IMR-90 (cell line): ENCODE measurements around the gene DNAJC6. TPM values are rescaled to one million over a fixed set of nuclear protein-coding genes. Genes with fewer than 3 reads are reported as not detected.
A peak's percentile ranks its signal among the peaks of the same experiment; 100 is the strongest.

Experiments
- ATAC-seq: fragments of 200-7000 bp; cut with Tn5 transposase; 2 replicates; pipeline ENCODE4 v1.9.1; 2020; ENCODE audit warnings: low read depth, mild to moderate bottlenecking, moderate library complexity
- BruUV-seq: library from RNA; stranded (reverse); fragments of 400-500 nt; replicated peaks from 2 replicates; lab custom pipeline; 2021; lab: Mats Ljungman, UMichigan
- CTCF ChIA-PET: fragments of 300-600 bp; formaldehyde crosslinking; extraction: SDS; loops from one replicate; lab custom pipeline; 2021; ENCODE audit warnings: antibody characterized with exemption; lab: Yijun Ruan, JAX
- POLR2A ChIA-PET: fragments of 300-600 bp; sonication (Branson Sonifier 250); formaldehyde crosslinking; loops from one replicate; lab custom pipeline; 2022; ENCODE audit warnings: antibody characterized with exemption; ENCODE audit not compliant: unreplicated experiment; lab: Charles Lee
- DNase-seq: peaks from one replicate; pipeline ENCODE4 v3.0.0; 2013
- H2AFZ ChIP-seq: replicated peaks from 2 replicates; pipeline ENCODE3; 2013; ENCODE audit warnings: low read length, mild to moderate bottlenecking; ENCODE audit not compliant: poor library complexity
- H2AK5ac ChIP-seq: 2 replicates; pipeline ENCODE4 v1.6.1; 2013; ENCODE audit warnings: low read depth, low read length, inconsistent platforms
- H2AK9ac ChIP-seq: replicated peaks from 2 replicates; pipeline ENCODE3; 2013; ENCODE audit warnings: mild to moderate bottlenecking, low read depth, low read length, moderate library complexity; ENCODE audit not compliant: poor library complexity
- H2BK120ac ChIP-seq: 2 replicates; pipeline ENCODE4 v1.6.1; 2013; ENCODE audit warnings: low read depth, low read length, inconsistent platforms
- H2BK15ac ChIP-seq: 3 replicates; pipeline ENCODE4 v1.6.1; 2013; ENCODE audit warnings: low read depth, low read length, inconsistent platforms
- H2BK20ac ChIP-seq: 2 replicates; pipeline ENCODE4 v1.6.1; 2013; ENCODE audit warnings: low read depth, mild to moderate bottlenecking, inconsistent platforms, low read length, moderate library complexity
- H2BK5ac ChIP-seq: 2 replicates; pipeline ENCODE4 v1.6.1; 2013; ENCODE audit warnings: mild to moderate bottlenecking, low read depth, low read length, inconsistent platforms; ENCODE audit not compliant: poor library complexity, severe bottlenecking
- H3K14ac ChIP-seq: replicated peaks from 2 replicates; pipeline ENCODE4 v1.6.1; 2013; ENCODE audit warnings: low read depth, low read length, inconsistent platforms
- H3K18ac ChIP-seq: 2 replicates; pipeline ENCODE4 v1.6.1; 2013; ENCODE audit warnings: low read depth, low read length, control low read depth
- H3K23ac ChIP-seq: 2 replicates; pipeline ENCODE4 v1.6.1; 2013; ENCODE audit warnings: low read depth, low read length, inconsistent platforms
- H3K27ac ChIP-seq: 2 replicates; pipeline ENCODE4 v1.5.1; 2013; ENCODE audit warnings: mild to moderate bottlenecking, control low read depth, low read length; ENCODE audit not compliant: insufficient read depth
- H3K27me3 ChIP-seq: 2 replicates; pipeline ENCODE4 v1.6.1; 2013; ENCODE audit warnings: low read length; ENCODE audit not compliant: control insufficient read depth, insufficient read depth
- H3K36me3 ChIP-seq: 2 replicates; pipeline ENCODE4 v1.6.1; 2013; ENCODE audit warnings: low read length, mixed read lengths; ENCODE audit not compliant: control insufficient read depth, insufficient read depth
- H3K4ac ChIP-seq: 2 replicates; pipeline ENCODE4 v1.6.1; 2013; ENCODE audit warnings: low read depth, low read length, inconsistent platforms
- H3K4me1 ChIP-seq: 2 replicates; pipeline ENCODE4 v1.6.1; 2013; ENCODE audit warnings: low read length, mixed read lengths; ENCODE audit not compliant: control insufficient read depth, insufficient read depth
- H3K4me2 ChIP-seq: 2 replicates; pipeline ENCODE4 v1.6.1; 2013; ENCODE audit warnings: low read depth, mild to moderate bottlenecking, control low read depth, low read length, moderate library complexity
- H3K4me3 ChIP-seq: 2 replicates; pipeline ENCODE4 v1.5.1; 2013; ENCODE audit warnings: low read depth, mild to moderate bottlenecking, control low read depth, low read length, moderate library complexity; ENCODE audit not compliant: insufficient read depth
- H3K56ac ChIP-seq: 2 replicates; pipeline ENCODE4 v1.6.1; 2013; ENCODE audit warnings: low read length, inconsistent platforms; ENCODE audit not compliant: insufficient read depth; ENCODE audit errors: extremely low read depth
- H3K79me1 ChIP-seq, 2 experiments: 2 replicates each; pipeline ENCODE4 v1.6.1; 2013; ENCODE audit warnings: low read length in 2 of 2, inconsistent platforms in 1 of 2, low read depth in 1 of 2
- H3K9ac ChIP-seq: 2 replicates; pipeline ENCODE4 v1.6.1; 2013; ENCODE audit warnings: low read depth, low read length, control low read depth
- H3K9me1 ChIP-seq: 2 replicates; pipeline ENCODE4 v1.6.1; 2013; ENCODE audit warnings: low read length, inconsistent platforms; ENCODE audit not compliant: insufficient read depth
- H3K9me3 ChIP-seq: 2 replicates; pipeline ENCODE4 v1.6.1; 2013; ENCODE audit warnings: low read length; ENCODE audit not compliant: control insufficient read depth, insufficient read depth
- H4K20me1 ChIP-seq: 2 replicates; pipeline ENCODE4 v1.6.1; 2013; ENCODE audit warnings: low read length, inconsistent platforms; ENCODE audit not compliant: insufficient read depth
- H4K5ac ChIP-seq: 2 replicates; pipeline ENCODE4 v1.6.1; 2013; ENCODE audit warnings: mild to moderate bottlenecking, low read depth, low read length, control low read depth
- H4K8ac ChIP-seq, 2 experiments: 2 replicates each; pipeline ENCODE4 v1.6.1; 2013; ENCODE audit warnings: low read depth in 2 of 2, low read length in 2 of 2, control low read depth in 1 of 2, inconsistent platforms in 1 of 2
- H4K91ac ChIP-seq: 2 replicates; pipeline ENCODE4 v1.6.1; 2013; ENCODE audit warnings: low read depth, low read length, inconsistent platforms; ENCODE audit not compliant: insufficient read depth
- MXI1 ChIP-seq: IDR thresholded peaks from 2 replicates; pipeline ENCODE4 v1.6.1; 2012; ENCODE audit warnings: low read depth, mild to moderate bottlenecking, low read length, moderate library complexity, borderline replicate concordance
- RFX5 ChIP-seq: IDR thresholded peaks from 2 replicates; pipeline ENCODE4 v1.8.0; 2012; ENCODE audit warnings: low read depth, mild to moderate bottlenecking, low read length, moderate library complexity
- SMC3 ChIP-seq: fragments of 150-350 bp; IDR thresholded peaks from 2 replicates; pipeline ENCODE4 v1.6.1; 2016; ENCODE audit warnings: low read depth, mild to moderate bottlenecking, antibody characterized with exemption, low read length, moderate library complexity
- WGBS, 2 experiments: methylation state at CpG; one replicate each; pipeline versions ENCODE4 v1.1.5 to v1.1.7; 2013; ENCODE audit warnings: missing lambda C conversion rate in 2 of 2; ENCODE audit not compliant: insufficient read length in 1 of 2; ENCODE audit errors: extremely low coverage in 2 of 2; 5-methylcytosine and 5-hydroxymethylcytosine counted together
- dilution Hi-C: fragments of 300-500 bp; cut with HindIII; formaldehyde crosslinking; loops from one replicate; pipeline ENCODE4 v1.14.3; 2018; ENCODE audit warnings: low sequenced_read_pairs; ENCODE audit not compliant: unreplicated experiment
- in situ Hi-C: fragments of 300-500 bp; cut with MboI; formaldehyde crosslinking; loops from 3 replicates; pipeline ENCODE4 v1.14.3; 2019; ENCODE audit warnings: low sequenced_read_pairs, inconsistent platforms, mixed read lengths
- intact Hi-C: fragments of 100-400 bp; cut with micrococcal nuclease; formaldehyde crosslinking; loops from 2 replicates; pipeline ENCODE4 v1.10.0; 2022
- polyA plus RNA-seq, 3 experiments: library from polyadenylated mRNA; depleted of rRNA; stranded (reverse); fragments of >200 nt; gene quantifications; 2 replicates each; pipeline ENCODE4 v1.2.3, GENCODE V29; 2012; ENCODE audit warnings: low replicate concordance in 1 of 3
- total RNA-seq: library from RNA; depleted of rRNA; stranded (reverse); fragments of >200 nt; gene quantifications from 2 replicates; pipeline ENCODE4 v1.2.3, GENCODE V29; 2012
- TF ChIP-seq, protein P1 (sequence below): conservative IDR thresholded peaks from 2 replicates; pipeline ENCODE4 v1.5.1; 2012; ENCODE audit warnings: mild to moderate bottlenecking, low read depth, low read length, improper control_type of control experiment
- TF ChIP-seq, protein P2 (sequence below): fragments of 150-350 bp; IDR thresholded peaks from 2 replicates; pipeline ENCODE4 v1.6.1; 2017; ENCODE audit warnings: mild to moderate bottlenecking, antibody characterized with exemption, low read length, low read depth

Gene DNAJC6
- total and polyA plus RNA-seq, 2 of the 4 experiments (the other 2 are of a cell fraction) = 0.05 to 0.18 TPM

DNA sequence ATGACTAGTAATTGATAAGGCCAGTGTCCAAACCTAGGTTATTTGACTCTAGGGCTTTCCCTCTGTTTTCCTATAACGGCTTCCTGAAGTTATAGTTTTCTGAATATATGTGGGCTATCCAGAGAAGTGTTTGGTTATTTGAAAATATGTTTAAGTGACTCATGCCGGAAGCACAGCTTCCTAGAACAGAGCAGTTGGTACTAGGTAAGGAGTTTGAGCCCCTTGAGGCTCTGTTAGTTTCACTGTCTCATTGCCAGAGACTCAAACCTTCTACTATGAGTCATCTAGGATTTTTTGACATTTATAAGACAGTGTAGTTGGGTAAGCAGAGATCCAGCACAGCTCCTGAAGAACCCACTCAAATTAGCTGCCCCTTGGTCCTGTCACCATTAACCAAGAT, 84.0 kb downstream of the DNAJC6 start:
- H2AFZ ChIP-seq = no peak overlapping the region
- DNase-seq = peak; percentile 34
- no peak overlapping the region for H4K91ac ChIP-seq
- no peak overlapping the region for H3K18ac ChIP-seq
- in situ Hi-C loops (no loop called here), intact Hi-C loops (no loop called here), dilution Hi-C loops (no loop called here)
- H3K27me3 ChIP-seq = no peaks in the 10 kb centered on the region
- no peaks in the 10 kb centered on the region for H3K79me1 ChIP-seq
- H3K36me3 ChIP-seq = no peaks in the 10 kb centered on the region
- no peak overlapping the region for H3K27ac ChIP-seq
- ChIA-PET POLR2A (no interaction called here), CTCF (no interaction called here)
- no peak overlapping the region for H3K4me3 ChIP-seq
- H3K23ac ChIP-seq = no peak overlapping the region
- no peaks in the 10 kb centered on the region for H3K9me3 ChIP-seq
- no peak overlapping the region for H3K4ac ChIP-seq
- H2BK20ac ChIP-seq = no peak overlapping the region
- TF ChIP-seq, protein P1, sequence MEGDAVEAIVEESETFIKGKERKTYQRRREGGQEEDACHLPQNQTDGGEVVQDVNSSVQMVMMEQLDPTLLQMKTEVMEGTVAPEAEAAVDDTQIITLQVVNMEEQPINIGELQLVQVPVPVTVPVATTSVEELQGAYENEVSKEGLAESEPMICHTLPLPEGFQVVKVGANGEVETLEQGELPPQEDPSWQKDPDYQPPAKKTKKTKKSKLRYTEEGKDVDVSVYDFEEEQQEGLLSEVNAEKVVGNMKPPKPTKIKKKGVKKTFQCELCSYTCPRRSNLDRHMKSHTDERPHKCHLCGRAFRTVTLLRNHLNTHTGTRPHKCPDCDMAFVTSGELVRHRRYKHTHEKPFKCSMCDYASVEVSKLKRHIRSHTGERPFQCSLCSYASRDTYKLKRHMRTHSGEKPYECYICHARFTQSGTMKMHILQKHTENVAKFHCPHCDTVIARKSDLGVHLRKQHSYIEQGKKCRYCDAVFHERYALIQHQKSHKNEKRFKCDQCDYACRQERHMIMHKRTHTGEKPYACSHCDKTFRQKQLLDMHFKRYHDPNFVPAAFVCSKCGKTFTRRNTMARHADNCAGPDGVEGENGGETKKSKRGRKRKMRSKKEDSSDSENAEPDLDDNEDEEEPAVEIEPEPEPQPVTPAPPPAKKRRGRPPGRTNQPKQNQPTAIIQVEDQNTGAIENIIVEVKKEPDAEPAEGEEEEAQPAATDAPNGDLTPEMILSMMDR = no peak
- TF ChIP-seq, protein P2, sequence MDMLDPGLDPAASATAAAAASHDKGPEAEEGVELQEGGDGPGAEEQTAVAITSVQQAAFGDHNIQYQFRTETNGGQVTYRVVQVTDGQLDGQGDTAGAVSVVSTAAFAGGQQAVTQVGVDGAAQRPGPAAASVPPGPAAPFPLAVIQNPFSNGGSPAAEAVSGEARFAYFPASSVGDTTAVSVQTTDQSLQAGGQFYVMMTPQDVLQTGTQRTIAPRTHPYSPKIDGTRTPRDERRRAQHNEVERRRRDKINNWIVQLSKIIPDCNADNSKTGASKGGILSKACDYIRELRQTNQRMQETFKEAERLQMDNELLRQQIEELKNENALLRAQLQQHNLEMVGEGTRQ = no peak
- no peak for TF ChIP-seq RFX5
- TF ChIP-seq MXI1 = no peak
- TF ChIP-seq SMC3 = no peak
- no peak overlapping the region for H3K56ac ChIP-seq
- H2BK120ac ChIP-seq = no peak overlapping the region
- no peak overlapping the region for H3K14ac ChIP-seq
- H4K5ac ChIP-seq = no peak overlapping the region
- no TSS peak for BruUV-seq
- no peak overlapping the region for H4K8ac ChIP-seq
- H2AK5ac ChIP-seq = no peak overlapping the region
- H3K9ac ChIP-seq = no peak overlapping the region
- no peak overlapping the region for H2BK5ac ChIP-seq
- 60% methylated on average over 1 of the region's 2 CpGs; no CpG with 5 or more reads in 1 of the 2 experiments for WGBS, 2 experiments
- H2AK9ac ChIP-seq = no peak overlapping the region
- ATAC-seq = peak; percentile 42
- no peak overlapping the region for H2BK15ac ChIP-seq
- H3K9me1 ChIP-seq = no peaks in the 10 kb centered on the region
- H4K20me1 ChIP-seq = no peaks in the 10 kb centered on the region
- H3K4me1 ChIP-seq = no peaks in the 10 kb centered on the region
- no peak overlapping the region for H3K4me2 ChIP-seq
